Measurements from ENCODE around the gene CLEC17A.

Gene CLEC17A

DNA sequence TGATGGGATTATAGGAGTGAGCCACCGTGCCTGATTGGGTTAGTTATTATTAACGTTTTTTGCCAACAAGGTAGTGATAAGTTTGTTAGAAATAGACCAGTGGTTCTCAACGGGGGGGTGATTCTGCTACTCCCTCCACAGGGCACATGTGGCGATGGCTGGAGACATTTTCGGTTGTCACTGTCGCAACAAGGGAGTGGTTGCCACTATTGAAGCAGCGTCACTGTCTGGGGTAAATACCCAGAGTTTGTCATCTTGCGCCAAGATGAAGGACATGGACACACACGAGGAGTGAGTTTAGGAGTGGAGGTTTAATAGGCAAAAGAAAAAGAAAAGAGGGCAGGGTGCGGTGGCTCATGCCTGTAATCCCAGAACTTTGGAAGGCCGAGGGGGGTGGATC is 72.8 kb downstream of the CLEC17A start:
- no peak for DNase-seq

DNA sequence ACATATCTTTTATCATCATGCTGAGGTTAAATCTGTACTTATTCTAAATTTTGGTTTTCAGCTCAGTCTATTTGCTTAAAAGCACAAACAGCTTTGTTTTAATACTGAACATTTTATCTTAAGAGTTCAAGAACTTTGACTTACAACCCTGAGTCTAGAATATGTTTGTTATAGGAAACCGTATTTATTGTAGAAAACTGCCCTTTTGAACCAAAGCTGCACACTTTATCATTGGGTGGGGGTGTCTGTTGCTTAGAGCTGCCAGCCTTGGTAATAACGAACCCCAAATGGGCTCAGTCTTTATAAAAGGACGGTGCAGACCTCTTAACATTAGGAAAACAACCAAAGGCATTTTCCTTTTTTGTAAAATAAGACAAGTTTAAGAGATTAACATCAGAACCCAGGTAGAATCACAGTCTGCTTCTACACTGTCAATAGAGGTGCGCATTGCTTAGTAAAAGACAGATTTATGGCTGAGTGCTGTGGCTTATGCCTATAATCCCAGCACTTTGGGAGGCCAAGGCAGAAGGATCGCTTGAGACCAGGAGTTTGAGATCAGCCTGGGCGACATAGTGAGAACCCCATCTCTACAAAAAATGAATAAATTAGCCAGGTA is 77.1 kb downstream of the CLEC17A start:
- no peak for DNase-seq

DNA sequence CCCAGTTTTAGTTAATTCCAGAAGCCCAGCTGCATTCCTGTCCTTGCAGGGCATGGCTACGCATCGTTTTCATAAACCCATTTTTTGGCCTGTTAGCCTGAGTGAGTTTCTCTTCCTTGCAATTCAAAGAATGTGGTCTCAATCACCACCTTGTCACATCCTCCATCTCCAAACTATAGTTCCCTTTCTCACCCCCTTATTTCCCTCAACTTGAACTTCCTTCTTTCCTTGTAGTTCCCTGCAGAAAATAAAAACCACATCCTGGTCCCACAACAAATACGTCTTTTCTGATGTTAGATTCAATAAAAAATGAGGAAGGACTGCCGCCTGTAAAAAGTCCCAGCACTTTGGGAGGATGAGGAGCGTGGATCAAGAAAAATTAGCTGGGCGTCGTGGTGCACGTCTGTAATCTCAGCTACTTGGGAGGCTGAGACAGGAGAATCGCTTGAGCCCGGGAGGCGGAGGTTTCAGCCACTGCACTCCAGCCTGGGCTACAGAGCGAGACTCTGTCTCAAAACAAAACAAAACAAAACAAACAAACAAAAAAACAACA is 78.6 kb downstream of the CLEC17A start:
- DNase-seq = peak; percentile 24

Measured in hematopoietic multipotent progenitor cell treated with erythropoietin and hydrocortisone succinate and interleukin-3 and kit ligand, for 4 days (in vitro differentiated cells).